DND-41 (cell line): ENCODE data around the gene C22orf23.

Experiments used
- ATAC-seq: fragments of 200-7000 bp; cut with Tn5 transposase; 3 replicates; pipeline ENCODE4 v1.9.1; 2021; ENCODE audit warnings: low read depth; ENCODE audit not compliant: insufficient read depth
- DNase-seq: peaks from one replicate; pipeline ENCODE4 v3.0.0-alpha.2; 2020
- H2AFZ ChIP-seq: 2 replicates; pipeline ENCODE4 v1.6.0; 2012; ENCODE audit warnings: low read depth, low read length
- H3K27ac ChIP-seq: 2 replicates; pipeline ENCODE4 v1.5.1; 2012; ENCODE audit warnings: low read length, inconsistent platforms
- H3K27me3 ChIP-seq: fragments of 200-600 bp; sonication (generic); 2 replicates; pipeline ENCODE4 v1.6.0; 2012; ENCODE audit warnings: low read length, mild to moderate bottlenecking, inconsistent platforms; ENCODE audit not compliant: insufficient read depth, poor library complexity
- H3K36me3 ChIP-seq: 2 replicates; pipeline ENCODE4 v1.5.1; 2012; ENCODE audit warnings: low read length, inconsistent platforms; ENCODE audit not compliant: insufficient read depth
- H3K4me1 ChIP-seq: 2 replicates; pipeline ENCODE4 v1.5.1; 2012; ENCODE audit warnings: mild to moderate bottlenecking, low read length; ENCODE audit not compliant: insufficient read depth
- H3K4me2 ChIP-seq: 2 replicates; pipeline ENCODE4 v1.6.0; 2012; ENCODE audit warnings: mild to moderate bottlenecking, moderate library complexity, low read length, inconsistent platforms; ENCODE audit not compliant: insufficient read depth
- H3K4me3 ChIP-seq, 2 experiments: fragments of 200-600 bp in 1 of 2; shearing (Covaris generic) in 1 of 2; 2 replicates each; pipeline ENCODE4 v1.5.1; 2012 to 2016; ENCODE audit warnings: inconsistent platforms in 2 of 2, low read length in 2 of 2, mild to moderate bottlenecking in 2 of 2, low read depth in 1 of 2, moderate library complexity in 1 of 2
- H3K79me2 ChIP-seq: 2 replicates; pipeline ENCODE4 v1.6.0; 2012; ENCODE audit warnings: low read length, inconsistent platforms; ENCODE audit not compliant: insufficient read depth
- H3K9ac ChIP-seq: 2 replicates; pipeline ENCODE4 v1.6.0; 2012; ENCODE audit warnings: low read depth, mild to moderate bottlenecking, inconsistent platforms, low read length, moderate library complexity
- H3K9me3 ChIP-seq: 2 replicates; pipeline ENCODE4 v1.5.1; 2012; ENCODE audit warnings: low read length, moderate library complexity, mild to moderate bottlenecking, inconsistent platforms; ENCODE audit not compliant: insufficient read depth, severe bottlenecking
- H4K20me1 ChIP-seq: 2 replicates; pipeline ENCODE4 v1.6.0; 2012; ENCODE audit warnings: low read length; ENCODE audit not compliant: insufficient read depth
- CTCF ChIP-seq: IDR thresholded peaks from 2 replicates; pipeline ENCODE4 v1.5.1; 2012; ENCODE audit warnings: borderline replicate concordance, low read length, moderate library complexity, mild to moderate bottlenecking; ENCODE audit not compliant: poor library complexity, severe bottlenecking; ENCODE audit errors: extremely low read depth
- EZH2 ChIP-seq: IDR thresholded peaks from 3 replicates; pipeline ENCODE4 v1.6.1; 2012; ENCODE audit warnings: borderline replicate concordance, low read depth, mild to moderate bottlenecking, moderate library complexity, low read length, inconsistent platforms; ENCODE audit not compliant: severe bottlenecking

The C22orf23 gene

DNA sequence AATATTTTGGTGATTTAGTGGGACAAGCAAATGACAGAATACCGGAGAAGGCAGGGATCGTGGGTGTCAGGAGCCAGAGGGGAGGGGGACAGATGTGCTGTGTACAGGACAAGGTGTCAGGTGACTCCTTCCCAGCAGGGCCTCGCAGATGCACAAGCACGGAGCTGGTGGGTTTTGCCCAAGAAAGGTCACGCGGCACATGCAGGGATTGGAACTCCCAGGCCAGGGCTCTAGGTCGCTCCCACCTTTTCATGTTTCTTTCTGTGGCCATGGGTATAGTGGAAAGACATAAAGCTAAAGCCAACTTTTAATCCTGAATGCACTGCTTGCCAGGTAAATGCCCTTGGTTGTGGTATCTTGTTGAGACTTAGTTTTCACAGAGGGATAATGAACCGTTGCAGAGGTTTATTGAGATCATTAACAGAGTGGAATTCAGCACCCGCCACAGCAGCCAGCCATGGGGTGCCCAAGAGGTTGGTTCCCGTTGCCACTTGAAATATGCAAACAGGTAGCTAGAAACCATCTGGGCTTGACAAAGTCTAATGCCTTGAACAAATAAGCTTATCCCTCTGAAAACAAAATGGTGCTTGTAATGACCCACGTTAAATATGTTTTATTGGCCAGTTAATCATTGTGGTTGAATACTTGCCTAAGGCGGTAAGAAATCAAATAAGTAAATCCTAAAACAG is 10.1 kb downstream of the C22orf23 start:
- TF ChIP-seq CTCF, result no peak
- no peak for TF ChIP-seq EZH2
- Histone ChIP-seq H3K27ac (no peak overlapping the region), H3K4me3 (no peak overlapping the region), H3K27me3 (no peaks in the 10 kb centered on the region), H3K79me2 (no peaks in the 10 kb centered on the region), H3K4me1 (no peaks in the 10 kb centered on the region), H4K20me1 (no peaks in the 10 kb centered on the region), H2AFZ (no peak overlapping the region), H3K4me2 (no peak overlapping the region), H3K36me3 (peaks cover 4% of the 10 kb centered on the region), H3K9me3 (no peaks in the 10 kb centered on the region), H3K9ac (no peak overlapping the region)
- no peak for ATAC-seq
- no peak for DNase-seq

GRCh38 chr22:37942133-37942532 is 11.3 kb downstream of the C22orf23 start:
- no peak for ATAC-seq
- H3K79me2 ChIP-seq, result no peaks in the 10 kb centered on the region
- DNase-seq, result no peak
- H3K36me3 ChIP-seq, result peaks cover 10% of the 10 kb centered on the region
- H3K27me3 ChIP-seq, result no peaks in the 10 kb centered on the region
- no peak overlapping the region for H3K27ac ChIP-seq
- TF ChIP-seq CTCF (no peak), EZH2 (no peak)
- H2AFZ ChIP-seq, result no peak overlapping the region
- no peaks in the 10 kb centered on the region for H4K20me1 ChIP-seq
- no peak overlapping the region for H3K9ac ChIP-seq
- H3K4me1 ChIP-seq, result no peaks in the 10 kb centered on the region
- H3K4me3 ChIP-seq, result no peak overlapping the region
- H3K9me3 ChIP-seq, result no peaks in the 10 kb centered on the region
- H3K4me2 ChIP-seq, result no peak overlapping the region

DNA sequence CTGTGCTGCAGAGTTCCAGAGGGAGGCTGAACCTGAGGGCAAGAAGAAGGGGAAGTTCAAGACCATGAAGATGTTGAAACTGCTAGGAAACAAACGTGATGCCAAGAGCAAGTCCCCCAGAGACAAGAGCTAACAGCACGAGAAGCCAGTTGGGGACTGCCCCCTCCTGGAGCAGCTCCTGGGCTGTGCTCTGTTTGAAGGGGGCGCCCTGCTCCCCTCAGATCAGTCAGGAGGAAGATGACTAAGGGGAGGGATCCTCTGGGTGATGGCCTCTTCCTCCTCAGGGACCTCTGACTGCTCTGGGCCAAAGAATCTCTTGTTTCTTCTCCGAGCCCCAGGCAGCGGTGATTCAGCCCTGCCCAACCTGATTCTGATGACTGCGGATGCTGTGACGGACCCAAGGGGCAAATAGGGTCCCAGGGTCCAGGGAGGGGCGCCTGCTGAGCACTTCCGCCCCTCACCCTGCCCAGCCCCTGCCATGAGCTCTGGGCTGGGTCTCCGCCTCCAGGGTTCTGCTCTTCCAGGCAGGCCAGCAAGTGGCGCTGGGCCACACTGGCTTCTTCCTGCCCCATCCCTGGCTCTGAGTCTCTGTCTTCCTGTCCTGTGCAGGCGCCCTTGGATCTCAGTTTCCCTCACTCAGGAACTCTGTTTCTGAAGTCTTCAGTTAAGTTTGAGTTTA is 12.6 kb downstream of the C22orf23 start:
- Histone ChIP-seq H3K27ac (no peak overlapping the region; the same call in 1 of the 2 replicates), H3K9ac (no peak overlapping the region)

More for the DNA sequence above, 12.6 kb downstream of the C22orf23 start:
- no peaks in the 10 kb centered on the region for H3K27me3 ChIP-seq
- no peaks in the 10 kb centered on the region for H4K20me1 ChIP-seq
- no peak overlapping the region for H3K4me2 ChIP-seq
- peaks cover 10% of the 10 kb centered on the region for H3K36me3 ChIP-seq
- no peaks in the 10 kb centered on the region for H3K9me3 ChIP-seq
- no peaks in the 10 kb centered on the region for H3K79me2 ChIP-seq
- DNase-seq, result no peak
- no peaks in the 10 kb centered on the region for H3K4me1 ChIP-seq
- no peak for ATAC-seq
- H2AFZ ChIP-seq, result no peak overlapping the region
- TF ChIP-seq EZH2 (no peak), CTCF (no peak)
- H3K4me3 ChIP-seq, result no peak overlapping the region
